NCI-H2171 treated with DMSO at 0.1 percent for 48 hours (cell line): ENCODE data around the gene PLA2G4E.

Experiments used
- DNase-seq: peaks from one replicate; lab custom pipeline; 2025; lab: John Stamatoyannopoulos, UW

Gene PLA2G4E

DNA sequence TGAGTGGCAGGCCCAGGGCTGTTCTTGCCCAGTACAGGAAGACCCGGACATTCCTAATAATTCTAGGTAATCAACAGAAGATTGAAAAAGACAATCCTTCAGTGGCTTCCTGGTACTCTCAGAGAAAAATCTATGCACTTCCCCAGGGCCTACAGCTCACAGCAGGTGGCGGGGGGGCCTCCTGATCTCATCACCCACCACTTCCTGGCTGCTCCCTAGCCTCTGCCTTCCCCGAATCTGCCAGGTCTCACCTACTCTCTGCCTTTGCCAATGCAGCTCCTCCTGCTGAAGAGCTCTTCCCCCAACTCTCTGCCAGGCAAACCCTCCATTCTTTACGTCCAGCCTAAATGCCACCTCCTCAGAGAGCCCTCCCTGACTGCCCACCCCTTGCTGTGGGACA, 86.0 kb downstream of the PLA2G4E start:
- no peak for DNase-seq

DNA sequence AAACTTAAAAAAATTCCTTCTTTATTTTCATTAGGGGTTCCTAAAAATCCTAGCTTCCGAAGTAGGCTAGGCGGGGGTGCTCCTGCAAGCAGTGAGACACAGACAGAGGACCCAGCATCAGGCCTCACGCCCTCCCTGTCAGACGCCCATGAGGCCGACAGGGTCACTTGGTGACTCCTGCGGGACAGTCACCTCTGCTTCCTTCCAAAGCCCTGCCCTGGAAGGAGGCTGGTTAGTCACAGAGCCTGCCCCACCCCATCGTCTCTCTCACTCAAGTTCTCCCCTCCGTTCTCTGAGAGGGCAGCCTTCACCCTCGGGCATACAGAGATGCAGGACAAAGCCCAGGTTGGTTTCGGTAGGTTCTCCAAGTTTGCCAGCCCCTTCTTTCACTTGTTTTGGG, 87.1 kb downstream of the PLA2G4E start:
- DNase-seq = no peak

DNA sequence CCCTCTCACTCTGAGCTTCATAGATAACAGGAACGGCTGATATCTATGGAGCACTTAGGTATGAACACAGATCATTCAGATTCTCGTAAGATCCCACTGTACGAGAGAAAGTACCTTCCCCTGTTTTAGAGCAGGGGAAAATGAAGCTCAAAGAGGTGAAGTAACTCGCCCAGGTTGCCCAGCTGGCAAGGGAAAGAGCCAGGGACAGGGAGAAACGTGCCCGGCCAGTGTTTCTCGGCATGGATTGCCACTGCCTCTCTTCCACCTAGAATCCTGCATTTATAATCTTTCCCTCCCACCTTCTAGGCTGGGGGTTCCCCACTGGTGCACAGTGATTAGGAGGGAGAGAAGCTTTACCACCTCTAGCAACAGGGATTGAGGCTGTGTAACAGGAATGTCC, 87.5 kb downstream of the PLA2G4E start:
- DNase-seq = no peak

DNA sequence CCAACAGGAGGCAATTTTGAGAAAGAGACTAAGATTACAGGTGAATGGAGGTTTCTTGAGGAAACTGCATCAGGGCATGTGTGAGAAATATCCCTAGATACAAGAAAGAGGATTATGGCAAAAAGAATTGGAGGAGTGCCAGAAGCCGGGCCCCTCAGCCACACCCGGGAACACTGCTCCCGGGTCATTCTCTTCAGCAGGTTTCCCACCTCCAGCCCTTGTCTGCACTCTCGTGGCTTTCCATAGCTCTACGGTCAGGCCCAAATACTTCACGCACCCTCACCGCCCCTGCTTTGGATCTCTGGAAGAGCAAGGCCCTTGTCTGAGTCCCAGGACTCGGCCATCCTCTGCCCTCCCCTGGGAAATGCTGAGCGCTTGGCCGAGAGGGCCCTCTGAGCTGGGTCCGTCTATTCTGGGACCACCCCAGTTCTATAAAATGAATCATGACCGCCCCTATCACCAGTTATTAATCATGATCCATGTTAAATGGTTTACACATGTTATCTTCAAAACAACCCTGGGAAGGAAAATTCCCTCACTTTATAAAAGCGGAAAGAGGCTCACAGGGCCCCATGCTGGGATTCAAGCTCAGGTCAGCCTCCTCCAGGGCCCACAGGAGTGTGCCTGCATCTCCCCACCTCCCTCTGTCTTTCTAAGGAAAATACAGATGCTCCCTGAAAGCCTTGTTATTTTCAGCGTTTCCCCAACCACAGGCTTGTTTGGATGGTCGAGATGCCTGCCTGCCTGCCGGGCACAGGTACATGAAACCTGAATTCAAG, 88.1 kb downstream of the PLA2G4E start:
- no peak for DNase-seq

DNA sequence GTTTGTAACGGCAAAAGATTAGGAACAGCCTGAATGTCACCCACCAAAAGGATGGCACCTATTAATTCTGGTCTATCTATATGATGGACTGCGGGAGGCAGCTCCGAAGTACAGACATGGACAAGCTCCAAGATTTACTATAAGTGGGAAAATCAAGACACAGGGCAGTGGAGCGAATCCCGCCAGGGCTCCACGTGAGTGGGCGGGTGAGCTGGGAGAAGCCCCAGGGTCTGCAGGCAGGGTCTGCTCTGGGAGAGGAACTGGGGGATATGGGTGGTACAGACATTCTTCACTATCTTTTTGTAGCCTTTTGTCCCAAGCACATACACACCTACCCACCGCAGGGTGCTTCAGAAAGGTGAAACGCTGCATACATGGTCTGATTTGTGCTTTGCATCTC, 88.7 kb downstream of the PLA2G4E start:
- DNase-seq = no peak
